CD14-positive monocyte (primary cell): ENCODE data around the gene BCAR3. TPM values are rescaled to one million over a fixed set of nuclear protein-coding genes. Genes with fewer than 3 reads are reported as not detected.

Source experiments
- DNase-seq, 3 donors: peaks; one replicate each; pipeline ENCODE4 v3.0.0-alpha.2; 2011 to 2022
- H2AFZ ChIP-seq: 2 replicates; pipeline ENCODE4 v1.6.0; 2012; ENCODE audit warnings: mild to moderate bottlenecking, low read depth, low read length, inconsistent platforms; ENCODE audit not compliant: insufficient read depth, poor library complexity, severe bottlenecking
- H3K27ac ChIP-seq, 2 donors: 1 replicate in 1 of 2; 2 replicates in 1 of 2; pipeline ENCODE4 v1.5.1; 2012 to 2013; ENCODE audit warnings: low read length in 2 of 2, control low read depth in 1 of 2, inconsistent platforms in 1 of 2, low read depth in 1 of 2, mild to moderate bottlenecking in 1 of 2
- H3K27me3 ChIP-seq, 2 donors: one replicate each; pipeline versions ENCODE4 v1.6.0 to v1.6.1; 2011 to 2013; ENCODE audit warnings: low read length in 2 of 2; ENCODE audit not compliant: control insufficient read depth in 2 of 2, insufficient read depth in 2 of 2
- H3K36me3 ChIP-seq, 2 donors: replicated peaks in 1 of 2; 1 replicate in 1 of 2; 2 replicates in 1 of 2; pipeline versions ENCODE4 v1.5.1 to v1.6.1; 2012 to 2013; ENCODE audit warnings: low read length in 2 of 2, control low read depth in 1 of 2, inconsistent platforms in 1 of 2, mild to moderate bottlenecking in 1 of 2; ENCODE audit not compliant: insufficient read depth in 2 of 2, control insufficient read depth in 1 of 2
- H3K4me1 ChIP-seq, 2 donors: 1 replicate in 1 of 2; 2 replicates in 1 of 2; pipeline versions ENCODE4 v1.5.1 to v1.6.1; 2012 to 2013; ENCODE audit warnings: low read length in 2 of 2, control low read depth in 1 of 2, inconsistent platforms in 1 of 2, mild to moderate bottlenecking in 1 of 2, moderate library complexity in 1 of 2; ENCODE audit not compliant: insufficient read depth in 2 of 2, control insufficient read depth in 1 of 2
- H3K4me2 ChIP-seq: replicated peaks from 2 replicates; pipeline ENCODE3; 2012; ENCODE audit warnings: low read length, moderate library complexity, mild to moderate bottlenecking; ENCODE audit not compliant: poor library complexity, severe bottlenecking; ENCODE audit errors: extremely low read depth
- H3K4me3 ChIP-seq, 3 experiments: fragments of 200-600 bp in 1 of 3; sonication (generic) in 1 of 3; replicated peaks in 1 of 3; 1 replicate in 2 of 3; 2 replicates in 1 of 3; pipeline ENCODE4 v1.5.1; 2011 to 2013; ENCODE audit warnings: low read length in 3 of 3, mild to moderate bottlenecking in 3 of 3, control low read depth in 2 of 3, low read depth in 2 of 3, inconsistent platforms in 1 of 3, moderate library complexity in 1 of 3
- H3K79me2 ChIP-seq: 2 replicates; pipeline ENCODE4 v1.6.0; 2012; ENCODE audit warnings: mild to moderate bottlenecking, control low read depth, inconsistent platforms, low read length, moderate library complexity; ENCODE audit not compliant: insufficient read depth
- H3K9ac ChIP-seq: 2 replicates; pipeline ENCODE4 v1.6.0; 2017; ENCODE audit warnings: low read length, mild to moderate bottlenecking; ENCODE audit not compliant: insufficient read depth, poor library complexity, severe bottlenecking
- H3K9me3 ChIP-seq, 2 donors: replicated peaks in 1 of 2; 1 replicate in 1 of 2; 2 replicates in 1 of 2; pipeline versions ENCODE4 v1.5.1 to v1.6.1; 2012 to 2013; ENCODE audit warnings: low read length in 2 of 2, control low read depth in 1 of 2; ENCODE audit not compliant: control insufficient read depth in 1 of 2, insufficient read depth in 1 of 2
- H4K20me1 ChIP-seq: 2 replicates; pipeline ENCODE4 v1.6.0; 2012; ENCODE audit warnings: mild to moderate bottlenecking, low read length, control low read depth, moderate library complexity; ENCODE audit not compliant: insufficient read depth
- H3K27ac Mint-ChIP-seq, 7 donors: one replicate each; pipeline ENCODE4 v1.8.0; 2020; ENCODE audit warnings: mild to moderate bottlenecking in 7 of 7, mixed read lengths in 7 of 7, moderate library complexity in 6 of 7, inconsistent platforms in 2 of 7
- H3K27me3 Mint-ChIP-seq, 3 donors: one replicate each; pipeline ENCODE4 v1.8.0; 2021 to 2022; ENCODE audit warnings: low read depth in 3 of 3, mild to moderate bottlenecking in 3 of 3, mixed read lengths in 3 of 3, moderate library complexity in 3 of 3, inconsistent platforms in 1 of 3
- H3K36me3 Mint-ChIP-seq, 2 donors: one replicate each; pipeline ENCODE4 v1.8.0; 2020; ENCODE audit warnings: mixed read lengths in 2 of 2, inconsistent platforms in 1 of 2, mild to moderate bottlenecking in 1 of 2
- H3K4me1 Mint-ChIP-seq: one replicate; pipeline ENCODE4 v1.8.0; 2020; ENCODE audit warnings: mild to moderate bottlenecking, mixed read lengths
- H3K4me3 Mint-ChIP-seq, 2 donors: one replicate each; pipeline ENCODE4 v1.8.0; 2020; ENCODE audit warnings: mild to moderate bottlenecking in 2 of 2, mixed read lengths in 2 of 2, moderate library complexity in 1 of 2
- H3K9me3 Mint-ChIP-seq, 7 donors: one replicate each; pipeline ENCODE4 v1.8.0; 2020 to 2022; ENCODE audit warnings: mixed read lengths in 7 of 7, mild to moderate bottlenecking in 6 of 7, moderate library complexity in 6 of 7, inconsistent platforms in 2 of 7
- CTCF ChIP-seq: fragments of 200-600 bp; IDR thresholded peaks from one replicate; pipeline ENCODE4 v1.8.0; 2022; ENCODE audit warnings: antibody characterized with exemption, mild to moderate bottlenecking
- WGBS: methylation state at CpG from one replicate; pipeline ENCODE4 v1.1.5; 2013; ENCODE audit warnings: missing lambda C conversion rate; ENCODE audit not compliant: insufficient coverage; 5-methylcytosine and 5-hydroxymethylcytosine counted together
- intact Hi-C, 2 donors: fragments of 100-400 bp; cut with micrococcal nuclease; formaldehyde crosslinking; loops; one replicate each; pipeline versions ENCODE4 v1.15.0 to v1.15.1; 2023
- polyA plus RNA-seq, 3 donors: library from polyadenylated mRNA; depleted of rRNA in 1 of 3; unstranded in 2 of 3; stranded (reverse) in 1 of 3; fragments of 300-500 nt in 2 of 3; fragments of >200 nt in 1 of 3; fragmentation: Illumina TruSeq in 2 of 3; gene quantifications; 1 replicate in 2 of 3; 2 replicates in 1 of 3; pipeline ENCODE4 v1.2.3, GENCODE V29; 2012 to 2021

The BCAR3 gene
- polyA plus RNA-seq, 3 donors: 0.05 to 0.41 TPM; not detected in 1

DNA sequence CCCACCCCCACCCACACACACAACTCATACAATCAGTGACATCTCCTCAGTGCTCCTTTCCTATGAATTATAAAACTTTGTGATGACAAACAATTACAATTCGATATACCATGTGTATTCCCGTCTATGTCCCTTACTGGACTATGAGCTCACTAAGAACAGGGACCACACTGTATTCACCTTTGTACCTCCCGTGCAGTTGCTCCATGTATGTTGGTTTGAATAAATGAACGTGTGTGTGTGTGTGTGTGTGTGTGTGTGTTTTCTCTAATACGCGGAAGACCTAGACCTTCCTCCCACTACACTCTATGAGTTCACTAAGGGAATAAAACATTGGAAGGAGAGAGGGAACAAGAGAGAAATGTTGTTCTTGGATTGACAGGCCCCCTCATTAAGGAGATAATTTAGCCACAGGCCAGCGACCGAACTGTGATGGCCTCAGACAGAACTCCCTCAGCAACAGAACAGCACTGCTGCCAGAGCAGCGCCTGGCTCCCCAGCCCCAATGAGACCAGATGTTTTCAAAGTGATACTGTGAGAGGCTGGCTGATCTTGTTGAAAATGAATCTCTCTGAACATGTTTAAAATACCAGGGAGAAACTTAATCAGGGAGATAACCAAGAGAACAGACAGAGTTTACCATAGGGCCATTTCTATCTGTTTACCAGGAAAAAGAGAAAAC is 21.7 kb downstream of the BCAR3 start:
- H3K4me3 ChIP-seq: no peak overlapping the region
- no peaks in the 10 kb centered on the region for H4K20me1 ChIP-seq
- peaks cover 0 to 2% of the 10 kb centered on the region in 2 donors for H3K4me1 ChIP-seq
- H3K36me3 Mint-ChIP-seq: no peaks in the 10 kb centered on the region
- no peaks in the 10 kb centered on the region for H3K9me3 ChIP-seq
- no peak for TF ChIP-seq CTCF
- no peak overlapping the region for H3K4me2 ChIP-seq
- H3K9me3 Mint-ChIP-seq: peaks cover 0 to under 1% (median 0%) of the 10 kb centered on the region in 7 donors
- no peaks in the 10 kb centered on the region for H3K27me3 ChIP-seq
- no peak overlapping the region for H3K27ac Mint-ChIP-seq
- DNase-seq: no peak
- no peak overlapping the region for H3K4me3 Mint-ChIP-seq
- H3K27ac ChIP-seq: no peak overlapping the region
- H2AFZ ChIP-seq: no peak overlapping the region
- H3K36me3 ChIP-seq: no peaks in the 10 kb centered on the region
- WGBS: no CpG with 5 or more reads among the region's 9 CpGs
- H3K79me2 ChIP-seq: no peaks in the 10 kb centered on the region
- peaks cover 2 to 4% (median 3%) of the 10 kb centered on the region in 3 donors for H3K27me3 Mint-ChIP-seq
- H3K9ac ChIP-seq: no peak overlapping the region
- H3K4me1 Mint-ChIP-seq: peaks cover 8% of the 10 kb centered on the region
- intact Hi-C loops: no loop called here

DNA sequence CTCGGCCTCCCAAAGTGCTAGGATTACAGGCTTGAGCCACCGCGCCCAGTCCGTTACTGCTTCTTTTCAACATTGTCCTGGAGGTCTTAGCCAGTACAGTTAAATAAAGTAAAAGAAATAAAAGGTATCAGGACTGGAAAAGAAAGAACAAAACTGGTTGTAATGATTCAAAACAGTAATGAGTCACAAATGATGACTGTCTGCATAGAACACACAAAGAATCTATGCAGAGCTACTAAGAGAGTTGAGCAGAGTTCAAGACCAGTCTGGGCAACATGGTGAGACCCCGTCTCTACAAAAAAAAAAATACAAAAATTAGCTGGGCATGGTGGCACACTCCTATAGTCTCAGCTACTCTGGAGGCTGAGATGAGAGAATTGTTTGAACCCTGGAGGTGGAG is 23.4 kb downstream of the BCAR3 start:
- H2AFZ ChIP-seq: no peak overlapping the region
- no peak for DNase-seq
- no peak overlapping the region for H3K4me2 ChIP-seq
- peaks cover 0 to 2% of the 10 kb centered on the region in 2 donors for H3K4me1 ChIP-seq
- no peaks in the 10 kb centered on the region for H3K36me3 ChIP-seq
- no peak overlapping the region for H3K27ac ChIP-seq
- no peaks in the 10 kb centered on the region for H3K79me2 ChIP-seq
- intact Hi-C loops: no loop called here
- Mint-ChIP-seq H3K4me3 (no peak overlapping the region), H3K9me3 (peaks cover 0 to 3% (median 2%) of the 10 kb centered on the region in 7 donors), H3K36me3 (no peaks in the 10 kb centered on the region), H3K27ac (no peak overlapping the region), H3K4me1 (peaks cover 8% of the 10 kb centered on the region), H3K27me3 (peaks cover 2 to 6% (median 3%) of the 10 kb centered on the region in 3 donors)
- no peaks in the 10 kb centered on the region for H3K27me3 ChIP-seq
- no peaks in the 10 kb centered on the region for H3K9me3 ChIP-seq
- 100% methylated on average over 3 of the region's 5 CpGs for WGBS
- H4K20me1 ChIP-seq: no peaks in the 10 kb centered on the region
- H3K9ac ChIP-seq: no peak overlapping the region
- TF ChIP-seq CTCF: no peak
- H3K4me3 ChIP-seq: no peak overlapping the region
